ENCODE measurements around the gene LRRIQ1.
"Not testable (repeated sequence)": the region's sequence is repeated elsewhere in the genome, so short reads cannot be mapped to it uniquely, and the experiment has no call there.

The LRRIQ1 gene, protein sequence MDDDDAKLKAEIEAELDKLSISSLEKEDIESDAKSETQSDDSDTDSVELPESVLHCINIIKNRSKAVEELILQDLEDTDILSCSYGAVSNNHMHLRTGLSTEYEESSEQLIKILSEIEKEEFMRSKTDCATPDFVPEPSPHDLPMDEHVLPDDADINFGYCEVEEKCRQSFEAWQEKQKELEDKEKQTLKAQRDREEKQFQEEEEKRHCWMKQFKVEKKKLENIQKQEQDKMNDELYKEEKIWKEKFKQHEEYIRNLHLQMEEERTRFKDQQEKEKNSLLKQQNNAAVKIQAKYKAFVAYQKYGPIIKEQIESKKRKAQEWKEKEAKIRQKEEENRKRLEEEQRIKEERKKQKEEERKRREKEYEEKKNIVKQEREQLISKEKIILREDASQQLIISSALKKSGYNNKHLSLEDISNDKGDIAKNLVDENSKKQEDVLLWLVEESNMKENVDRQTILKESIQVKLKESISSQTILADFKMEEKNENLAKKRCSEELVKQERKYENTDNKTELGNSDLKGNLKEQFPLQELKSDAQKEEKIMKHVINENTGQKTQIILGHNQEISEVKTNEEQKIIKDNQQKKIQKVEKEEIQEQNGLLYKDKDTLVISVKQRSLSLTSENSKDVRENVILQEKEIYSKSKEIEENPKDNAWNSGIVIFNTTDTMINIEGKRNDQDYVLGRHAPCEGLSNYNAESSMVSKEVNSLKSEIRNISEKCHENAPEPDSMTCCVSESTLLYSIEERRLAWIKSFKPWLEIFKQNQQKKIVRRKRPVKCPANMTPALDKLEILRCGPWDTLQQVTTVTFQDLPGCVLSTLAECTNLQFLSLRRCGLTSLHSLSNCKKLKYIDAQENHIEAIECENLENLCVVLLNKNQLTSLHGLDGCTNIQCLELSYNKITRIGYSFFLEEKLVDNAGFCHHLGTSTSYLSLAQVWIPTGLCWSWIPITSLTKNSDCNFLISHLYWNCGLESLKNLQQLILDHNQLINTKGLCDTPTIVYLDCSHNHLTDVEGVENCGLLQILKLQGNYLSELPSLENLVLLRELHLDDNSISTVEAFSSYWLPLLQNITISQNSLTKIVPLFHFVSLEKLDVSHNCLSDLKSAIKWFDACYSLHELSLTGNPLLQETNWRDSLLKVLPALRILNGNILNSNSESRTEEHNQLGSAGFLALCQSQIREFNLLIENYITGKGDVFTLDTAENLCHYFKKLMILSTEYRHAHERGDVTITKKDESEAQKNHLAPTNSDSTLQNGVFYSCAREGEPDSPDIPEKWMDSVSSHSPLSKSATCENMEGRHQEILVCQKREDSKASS (N-terminal part only)

DNA sequence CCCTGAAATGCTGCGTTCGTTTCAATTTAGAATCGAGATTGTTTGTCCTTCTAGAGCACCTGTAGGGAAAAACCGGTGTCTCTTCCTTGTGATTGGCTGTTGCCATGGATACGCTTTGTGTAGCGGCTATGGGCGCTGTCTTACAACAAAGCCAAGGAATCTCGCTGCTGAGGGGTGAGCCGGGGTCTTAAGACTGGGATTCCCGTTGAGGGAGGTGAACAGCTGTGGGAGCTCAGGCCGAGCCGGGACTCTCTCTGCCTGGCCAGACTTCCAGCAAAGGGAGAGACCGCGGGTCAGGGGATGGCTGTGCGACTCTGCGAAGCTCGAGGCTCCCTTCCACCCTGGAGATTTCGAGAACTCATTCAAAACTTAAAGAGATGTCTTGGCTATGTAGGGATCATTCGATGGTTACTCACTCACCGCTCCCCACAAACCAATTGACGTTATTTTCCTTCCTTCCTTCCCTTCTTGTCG, at the start of gene LRRIQ1, which contains the start of gene TSPAN19:
LRRIQ1 (plus strand) TSS at position 118 of the 474 bp plus-strand sequence. CDS start 1,826 bp downstream, outside the sequence.
TSPAN19 (minus strand) TSS at position 44 of the 474 bp plus-strand sequence. CDS start 6,331 bp downstream, outside the sequence.
- DNase-seq = peak; percentile 54

DNA sequence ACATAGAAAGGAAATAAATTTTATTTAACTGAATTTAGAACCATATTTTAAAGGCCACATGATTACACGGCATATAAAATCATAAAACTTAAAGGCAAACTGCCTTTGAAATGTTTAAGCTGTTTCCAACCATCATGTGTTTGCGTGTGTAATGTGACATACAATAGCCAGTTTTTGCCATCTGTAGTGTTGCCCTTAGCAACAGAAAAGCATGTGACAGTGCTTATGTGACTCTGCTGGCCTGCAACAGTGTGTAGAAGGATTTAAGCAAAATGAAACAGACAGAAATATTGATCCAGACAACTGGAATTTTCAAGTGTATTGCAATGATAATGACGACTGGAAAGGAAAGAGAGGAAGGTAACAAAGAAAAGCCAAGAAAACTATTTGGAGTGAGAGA, 49.6 kb upstream of the LRRIQ1 start:
- no peak for DNase-seq

DNA sequence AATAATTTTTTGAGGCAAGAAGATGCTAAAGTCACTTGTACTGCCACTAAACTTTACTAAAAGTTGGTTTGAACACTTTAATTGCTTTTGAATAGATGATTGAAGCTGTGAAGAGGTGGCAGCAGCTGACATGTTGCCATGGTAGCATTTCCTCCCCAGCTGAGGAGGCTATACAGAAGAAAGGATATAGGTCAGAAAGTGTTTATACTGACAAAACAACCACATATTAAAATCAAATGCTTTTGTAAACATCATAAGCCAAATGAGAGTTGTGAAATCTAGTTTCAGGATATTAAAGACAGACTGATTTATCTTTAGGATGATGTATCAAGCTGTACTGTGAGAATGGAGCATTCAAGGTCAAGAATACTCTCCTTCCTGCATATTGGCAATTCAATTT, 41.7 kb upstream of the LRRIQ1 start:
- no peak for DNase-seq

DNA sequence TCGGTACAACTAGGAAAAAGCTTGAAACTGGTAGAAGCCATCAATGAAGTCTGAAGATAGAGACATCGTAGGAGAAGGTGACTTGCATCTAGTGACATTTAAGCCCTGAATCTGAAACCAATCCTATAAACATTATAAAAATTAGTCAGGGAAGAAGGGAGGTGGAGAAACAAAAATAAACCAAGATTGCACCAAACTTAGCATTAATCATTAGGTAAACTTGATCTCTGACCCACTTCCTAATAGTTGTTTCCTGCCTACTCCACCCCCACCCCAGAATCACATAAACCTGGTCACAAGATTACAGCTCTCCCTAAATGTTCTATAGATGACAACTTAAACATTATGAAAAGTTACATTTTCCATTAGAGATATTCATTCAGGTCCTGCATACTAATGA, 40.5 kb upstream of the LRRIQ1 start:
- DNase-seq = no peak

DNA sequence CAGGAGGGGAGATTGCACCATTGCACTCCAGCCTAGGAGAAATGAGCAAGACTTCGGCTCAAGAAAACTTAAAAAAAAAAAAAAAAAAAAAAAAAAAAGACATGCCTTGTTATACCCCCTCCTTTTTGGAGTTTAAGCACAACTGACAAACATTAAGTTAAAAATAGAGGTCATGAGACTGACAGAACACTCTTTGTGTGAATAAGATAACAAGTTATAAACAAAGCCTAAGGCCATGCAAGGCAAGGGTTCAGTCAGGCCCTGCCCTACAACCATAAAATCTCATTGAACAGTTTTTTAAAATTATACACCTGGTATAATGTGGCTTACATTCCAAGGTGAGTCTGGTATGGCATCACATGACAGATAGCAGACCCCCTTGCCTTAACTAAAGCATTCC, 39.4 kb upstream of the LRRIQ1 start:
- no peak for DNase-seq

DNA sequence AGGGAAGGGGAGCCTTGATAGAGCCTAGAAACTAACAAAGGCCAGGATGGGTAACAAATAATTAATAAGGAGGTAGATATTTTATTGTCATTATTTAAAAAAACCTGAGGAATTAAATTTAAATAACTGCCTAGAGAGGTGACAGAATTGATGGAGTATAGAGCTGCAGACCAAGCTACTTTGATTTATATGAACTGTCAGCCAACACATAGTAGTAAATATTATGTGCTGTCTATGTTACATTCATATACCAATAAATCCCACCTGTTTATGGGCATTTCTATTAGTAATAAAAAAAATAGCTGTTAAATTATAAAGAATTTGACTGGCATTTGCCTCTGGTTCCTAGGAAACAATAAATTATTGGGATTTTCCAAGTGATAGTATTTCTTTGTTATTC, 37.8 kb upstream of the LRRIQ1 start:
- DNase-seq = no peak

DNA sequence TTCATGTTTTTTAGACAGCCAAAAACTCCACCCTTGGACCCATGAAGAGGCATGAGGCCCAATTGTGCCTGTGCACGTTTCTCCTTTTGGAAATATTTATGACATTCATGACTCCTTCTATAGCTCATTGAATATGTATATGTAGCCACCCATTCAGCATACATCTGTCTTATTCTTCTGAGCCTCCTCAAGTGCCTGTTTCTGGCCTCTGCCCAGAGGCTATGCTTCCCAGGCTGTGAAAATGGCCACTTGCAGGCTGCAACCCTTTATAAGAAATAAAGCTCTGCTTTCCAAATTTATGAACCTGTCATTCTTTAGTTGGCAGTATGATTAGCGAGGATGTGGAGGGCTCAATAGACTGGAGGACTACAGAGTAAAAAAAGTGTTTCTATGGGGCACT, 35.4 kb upstream of the LRRIQ1 start:
- no peak for DNase-seq

DNA sequence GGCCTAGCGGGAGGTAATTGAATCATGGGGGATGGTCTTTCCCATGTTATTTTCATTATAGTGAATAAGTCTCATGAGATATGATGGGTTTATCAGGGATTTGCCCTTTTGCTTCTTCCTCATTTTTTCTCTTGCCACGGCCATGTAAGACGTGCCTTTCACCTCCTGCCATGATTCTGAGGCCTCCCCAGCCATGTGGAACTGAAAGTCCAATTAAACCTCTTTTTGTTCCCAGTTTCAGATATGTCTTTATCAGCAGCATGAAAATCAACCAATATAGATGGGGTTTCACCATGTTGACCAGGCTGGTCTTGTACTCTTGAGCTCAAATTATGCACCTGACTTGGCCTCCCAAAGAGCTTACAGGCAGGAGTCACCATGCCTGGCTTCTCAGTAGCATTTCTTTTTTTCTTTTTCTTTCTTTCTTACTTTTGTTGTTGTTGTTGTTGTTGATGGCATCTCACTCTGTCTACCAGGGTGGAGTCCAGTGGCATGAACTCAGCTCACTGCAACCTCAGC, 33.3 kb upstream of the LRRIQ1 start:
- DNase-seq = no peak

DNA sequence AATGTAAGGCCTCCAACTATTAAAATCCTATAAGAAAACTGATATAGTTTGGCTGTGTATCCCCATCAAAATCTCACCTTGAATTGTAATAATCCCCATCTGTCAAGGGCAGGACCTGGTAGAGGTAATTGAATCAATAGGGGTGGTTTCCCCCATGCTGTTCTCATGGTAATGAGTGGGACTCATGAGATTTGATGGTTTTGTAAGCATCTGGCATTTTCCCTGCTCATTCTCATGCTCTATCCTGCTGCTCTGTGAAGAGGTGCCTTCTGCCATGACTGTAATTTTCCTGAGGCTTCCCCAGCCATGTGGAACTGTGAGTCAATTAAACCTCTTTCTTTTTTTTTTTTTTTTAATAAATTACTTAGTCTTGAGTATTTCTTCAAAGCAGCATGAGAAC, 31.9 kb upstream of the LRRIQ1 start:
- DNase-seq = no peak

DNA sequence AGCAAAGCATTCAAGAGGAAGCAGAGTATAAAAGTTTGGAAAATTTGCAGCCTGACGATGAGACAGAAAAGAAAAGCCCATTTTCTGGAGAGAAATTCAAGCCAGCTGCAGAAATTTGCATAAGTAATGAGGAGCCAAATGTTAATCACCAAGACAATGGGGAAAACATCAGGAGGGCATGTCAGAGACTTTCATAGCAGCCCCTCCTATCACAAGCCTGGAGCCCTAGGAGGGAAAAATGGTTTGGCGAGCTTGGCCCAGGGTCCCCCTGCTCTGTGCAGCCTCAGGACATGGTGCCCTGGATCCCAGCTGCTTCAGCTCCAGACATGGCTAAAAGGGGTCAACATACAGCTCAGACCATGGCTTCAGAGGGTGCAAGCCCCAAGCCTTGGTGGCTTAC, 31.1 kb upstream of the LRRIQ1 start:
- DNase-seq = not testable (repeated sequence)

DNA sequence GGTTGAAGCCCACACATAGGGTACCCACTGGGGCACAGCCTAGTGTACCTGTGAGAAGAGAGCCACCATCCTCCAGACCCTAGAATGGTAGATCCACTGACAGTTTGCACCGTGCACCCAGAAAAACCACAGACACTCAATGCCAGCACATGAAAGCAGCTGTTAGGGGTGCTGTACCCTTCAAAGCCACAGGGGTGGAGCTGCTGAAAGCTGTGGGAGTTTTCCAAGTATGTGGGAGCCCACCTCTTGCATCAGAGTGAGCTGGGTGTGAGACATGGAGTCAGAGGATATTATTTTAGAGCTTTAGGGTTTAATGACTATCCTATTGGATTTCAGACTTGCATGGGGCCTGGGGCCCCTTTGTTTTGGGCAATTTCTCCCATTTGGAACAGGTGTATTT, 30.5 kb upstream of the LRRIQ1 start:
- DNase-seq = no peak

DNA sequence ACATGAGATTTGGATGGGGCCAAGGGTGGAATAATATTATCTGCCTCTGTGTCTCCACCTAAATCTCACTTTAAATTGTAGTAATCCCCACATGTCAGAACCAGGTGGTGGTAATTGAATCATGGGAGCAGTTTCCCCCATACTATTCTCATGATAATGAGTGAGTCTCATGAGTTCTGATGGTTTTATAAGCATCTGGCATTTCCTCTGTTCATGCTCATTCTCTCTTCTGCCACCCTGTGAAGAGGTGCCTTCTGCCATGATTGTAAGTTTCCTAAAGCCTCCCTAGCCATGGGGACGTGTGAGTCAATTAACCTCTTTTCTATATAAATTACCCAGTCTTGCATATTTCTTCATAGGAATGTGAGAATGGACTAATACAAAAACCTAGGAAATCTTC, 29.9 kb upstream of the LRRIQ1 start:
- no peak for DNase-seq

DNA sequence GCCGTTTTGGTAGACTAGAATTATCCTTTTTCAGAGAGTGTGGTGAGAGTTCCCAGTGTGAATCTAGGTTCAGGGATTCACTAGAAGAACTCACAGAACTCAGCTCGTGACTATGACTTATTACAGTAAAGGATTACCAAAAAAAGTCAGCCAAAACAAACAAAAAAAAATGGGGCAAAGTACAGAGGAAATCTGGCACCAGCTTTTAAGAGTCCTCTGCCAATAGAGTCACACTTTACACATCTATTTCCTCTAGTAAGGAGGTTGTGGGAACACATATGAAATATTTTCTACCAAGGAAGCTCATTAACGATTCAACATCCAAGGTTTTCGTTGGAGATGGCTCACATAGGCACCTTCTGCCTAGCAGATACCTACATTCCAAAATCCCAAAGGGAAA, 28.3 kb upstream of the LRRIQ1 start:
- no peak for DNase-seq

DNA sequence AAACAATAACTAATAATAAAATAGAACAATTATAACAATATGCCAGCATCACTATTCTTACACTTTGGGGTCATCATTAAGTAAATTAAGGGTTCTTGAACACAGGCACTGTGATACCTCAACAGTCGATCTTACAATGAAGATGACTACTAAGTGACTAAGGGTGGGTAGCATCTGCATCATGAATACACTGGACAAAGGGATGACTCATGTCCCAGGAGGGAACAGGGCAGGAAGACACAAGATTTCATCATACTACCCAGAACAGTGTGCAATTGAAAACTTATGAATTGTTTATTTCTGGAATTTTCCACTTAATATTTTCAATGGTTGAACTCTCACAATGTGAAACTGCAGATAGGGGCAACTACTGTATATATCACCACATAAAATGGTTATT, 19.7 kb upstream of the LRRIQ1 start:
- no peak for DNase-seq

DNA sequence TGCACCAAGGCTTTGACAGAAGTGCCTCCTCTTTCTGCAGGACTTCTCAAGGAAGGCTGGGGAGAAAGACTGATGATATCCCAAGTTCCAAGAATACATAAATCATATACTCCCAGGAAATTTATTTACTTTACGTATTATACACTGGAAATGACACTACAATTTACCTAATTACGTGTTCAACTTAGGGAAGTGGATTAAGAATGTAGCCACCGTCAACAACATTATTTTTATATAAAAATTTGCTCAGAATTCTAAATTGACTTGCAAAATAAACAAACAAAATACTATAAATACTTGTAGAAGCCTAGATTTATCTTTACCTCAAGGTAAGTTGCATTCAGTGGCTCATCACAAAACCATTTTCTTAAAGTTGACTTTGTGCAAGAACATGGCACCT, 19.0 kb upstream of the LRRIQ1 start:
- no peak for DNase-seq

DNA sequence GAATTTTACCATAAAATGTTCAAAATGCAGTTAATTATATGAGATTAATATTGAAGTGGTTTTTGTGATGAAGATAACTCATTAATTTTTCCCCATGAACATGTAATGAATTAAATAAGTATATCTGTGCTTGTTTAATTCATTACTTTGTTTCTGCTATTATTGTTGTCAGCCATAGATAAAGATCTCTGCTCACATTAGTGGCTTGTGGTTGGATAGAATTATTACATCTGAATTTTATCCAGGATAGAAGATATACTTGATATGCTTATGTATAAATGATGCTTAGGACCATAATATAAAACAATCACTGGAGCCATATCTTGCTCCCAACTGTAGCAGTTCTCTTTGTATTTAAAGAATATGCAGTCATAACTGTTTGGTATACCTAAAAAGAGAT, 18.5 kb upstream of the LRRIQ1 start:
- DNase-seq = no peak

DNA sequence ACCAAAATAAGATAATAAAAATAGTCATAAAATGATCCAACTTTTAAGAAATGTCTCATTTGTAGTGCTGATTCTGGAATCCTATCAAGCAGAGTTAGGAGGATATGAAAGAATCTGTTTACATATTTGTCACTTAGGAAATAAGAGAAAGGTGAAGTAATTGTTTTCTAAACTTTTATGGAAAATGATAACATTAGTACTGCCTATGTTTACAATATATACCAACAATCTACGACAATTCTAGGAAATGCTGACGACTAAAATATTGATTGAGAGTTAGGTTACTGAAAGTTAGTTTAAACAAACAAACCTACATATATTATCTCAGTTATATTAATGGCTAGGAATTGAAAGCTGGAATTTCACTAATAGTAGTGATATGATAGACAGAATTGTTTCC, 18.1 kb upstream of the LRRIQ1 start:
- DNase-seq = no peak

DNA sequence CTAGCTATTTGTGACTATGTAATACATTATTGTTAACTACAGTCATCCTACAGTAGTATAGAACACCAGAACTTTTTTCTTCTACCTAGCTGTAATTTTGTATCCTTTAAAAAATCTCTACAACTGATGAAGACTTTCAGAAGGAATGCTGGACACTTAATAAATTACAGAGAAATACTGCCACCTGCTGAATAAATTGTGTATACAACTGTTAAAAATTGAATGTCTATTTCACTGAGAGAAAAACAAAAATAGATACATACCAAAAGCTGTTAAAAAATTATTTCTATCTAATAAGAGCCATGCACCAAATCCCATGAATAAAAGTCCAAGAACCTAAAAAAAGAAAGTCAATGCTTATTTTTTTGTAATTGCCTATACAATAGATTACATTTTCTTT, 6.7 kb upstream of the LRRIQ1 start:
- DNase-seq = no peak

DNA sequence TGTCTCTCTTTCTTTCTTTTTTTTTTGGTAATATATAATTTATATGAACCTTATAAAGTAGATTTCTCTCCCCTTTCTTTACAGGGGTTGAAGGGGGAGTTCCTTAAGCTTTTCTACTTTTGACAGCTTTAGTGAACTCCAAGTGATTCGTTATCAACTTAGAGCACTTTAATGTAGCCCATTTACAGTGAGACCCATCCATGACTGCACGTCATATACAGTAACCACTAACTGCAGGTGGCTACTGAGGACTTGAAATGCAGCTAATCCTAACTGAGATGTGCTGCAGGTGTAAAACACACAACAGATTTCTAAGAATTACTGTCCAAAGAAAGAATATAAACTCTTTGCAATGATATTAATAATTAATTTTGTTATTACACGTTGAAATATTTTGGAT, 582 bp downstream of the LRRIQ1 start:
- no peak for DNase-seq

DNA sequence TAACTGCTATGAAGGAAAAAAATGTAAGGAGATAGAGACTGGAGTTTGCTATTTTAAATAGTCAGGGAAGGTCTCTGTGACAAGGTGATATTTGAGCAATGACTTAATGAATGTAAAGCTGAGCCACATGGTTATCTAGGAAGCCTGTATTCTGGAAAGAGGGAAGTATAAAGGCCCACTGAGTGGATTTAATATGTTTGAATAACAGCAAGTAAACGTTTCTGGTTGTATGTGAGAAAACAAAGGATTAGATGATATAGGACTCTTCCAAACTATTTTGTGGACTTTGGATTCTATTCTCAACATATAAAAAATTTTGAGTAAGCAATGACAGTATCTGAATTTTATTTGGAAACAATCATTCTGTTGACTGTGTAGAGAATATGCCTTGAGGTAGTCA, 5.2 kb downstream of the LRRIQ1 start:
- no peak for DNase-seq

DNA sequence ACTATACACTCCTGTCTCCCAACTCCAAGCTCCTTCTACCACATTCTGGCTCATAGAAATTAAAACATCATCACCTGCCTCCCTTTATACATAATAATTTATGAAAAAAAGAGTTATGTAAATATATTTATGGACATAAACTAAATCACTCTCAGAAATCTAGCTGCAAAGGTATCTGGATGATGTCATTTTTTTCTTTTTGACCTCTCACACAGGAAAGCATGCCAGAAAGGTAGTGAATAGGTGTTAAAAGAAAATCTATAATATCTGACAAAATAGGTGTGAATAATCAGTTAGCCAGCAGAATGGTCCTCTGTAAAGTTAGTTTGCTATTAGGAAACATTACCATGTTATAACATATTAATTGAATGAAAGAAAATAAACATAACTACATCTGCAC, 7.7 kb downstream of the LRRIQ1 start:
- no peak for DNase-seq

DNA sequence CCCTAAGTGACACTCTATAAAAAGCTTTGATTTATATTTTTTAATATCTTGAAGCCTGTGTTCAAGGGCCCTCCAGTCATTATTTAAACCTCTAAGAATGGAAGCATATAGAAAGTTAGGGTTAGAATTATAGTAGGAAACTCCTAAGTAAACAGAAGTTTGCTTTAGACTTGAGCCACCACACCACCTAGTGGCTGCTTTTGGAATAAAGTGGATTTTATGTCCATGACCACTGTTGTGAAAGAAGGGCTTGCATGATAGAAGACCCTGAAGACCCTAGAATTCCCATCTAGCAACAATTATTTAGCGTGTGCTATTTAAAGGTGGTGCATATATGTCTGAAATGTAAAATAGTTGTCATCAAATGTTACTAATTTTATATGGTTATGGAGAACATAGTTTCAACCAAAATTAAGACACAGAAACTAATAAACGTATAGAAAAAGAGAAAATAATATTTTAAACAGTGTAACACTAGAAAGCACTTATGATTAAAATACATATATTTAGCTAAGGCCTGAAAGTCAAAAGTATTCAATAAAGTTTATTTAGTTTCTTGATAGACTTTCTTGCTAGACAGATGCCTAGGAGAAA, 21.3 kb downstream of the LRRIQ1 start:
- DNase-seq = no peak

Data from activated CD8-positive, alpha-beta memory T cell treated with anti-CD3 and anti-CD28 coated beads, Interleukin-2, amount 50 U/mL, for 48 hours (primary cell).